Bronchial epithelial cell (primary cell): ENCODE measurements around the gene ZCCHC17. TPM values are rescaled to one million over a fixed set of nuclear protein-coding genes. Genes with fewer than 3 reads are reported as not detected.

Experiments
- DNase-seq: peaks from one replicate; pipeline ENCODE4 v3.0.0-alpha.2; 2010; ENCODE audit warnings: low read depth
- FAIRE-seq: peaks from 2 replicates; lab custom pipeline; 2011; peaks lifted over from hg19 to GRCh38; lab: Jason Lieb, UNC
- H3K27me3 ChIP-seq: 2 replicates; pipeline ENCODE4 v1.5.1; 2011; ENCODE audit warnings: low read length; ENCODE audit not compliant: control insufficient read depth, insufficient read depth
- H3K36me3 ChIP-seq: 2 replicates; pipeline ENCODE4 v1.5.1; 2011; ENCODE audit warnings: low read length; ENCODE audit not compliant: control insufficient read depth, insufficient read depth
- H3K4me3 ChIP-seq: 2 replicates; pipeline ENCODE4 v1.5.1; 2011; ENCODE audit warnings: mild to moderate bottlenecking, low read depth, low read length, control low read depth
- total RNA-seq: library from RNA; depleted of rRNA; stranded (reverse); fragments of >200 nt; gene quantifications from 2 replicates; pipeline ENCODE4 v1.2.1, GENCODE V29; 2014
- TF ChIP-seq, protein P1 (sequence below): IDR thresholded peaks from 2 replicates; pipeline ENCODE4 v1.5.1; 2011; ENCODE audit warnings: mild to moderate bottlenecking, moderate library complexity, low read length, control low read depth, inconsistent platforms; ENCODE audit not compliant: insufficient read depth, severe bottlenecking

Gene ZCCHC17
- total RNA-seq, 1 donor from 2014 or later: 35.8 TPM

- no peak for FAIRE-seq
- no peak overlapping the region for H3K4me3 ChIP-seq
Observed at GRCh38 chr1:31374511-31375196, 77.8 kb downstream of the ZCCHC17 start.

DNA sequence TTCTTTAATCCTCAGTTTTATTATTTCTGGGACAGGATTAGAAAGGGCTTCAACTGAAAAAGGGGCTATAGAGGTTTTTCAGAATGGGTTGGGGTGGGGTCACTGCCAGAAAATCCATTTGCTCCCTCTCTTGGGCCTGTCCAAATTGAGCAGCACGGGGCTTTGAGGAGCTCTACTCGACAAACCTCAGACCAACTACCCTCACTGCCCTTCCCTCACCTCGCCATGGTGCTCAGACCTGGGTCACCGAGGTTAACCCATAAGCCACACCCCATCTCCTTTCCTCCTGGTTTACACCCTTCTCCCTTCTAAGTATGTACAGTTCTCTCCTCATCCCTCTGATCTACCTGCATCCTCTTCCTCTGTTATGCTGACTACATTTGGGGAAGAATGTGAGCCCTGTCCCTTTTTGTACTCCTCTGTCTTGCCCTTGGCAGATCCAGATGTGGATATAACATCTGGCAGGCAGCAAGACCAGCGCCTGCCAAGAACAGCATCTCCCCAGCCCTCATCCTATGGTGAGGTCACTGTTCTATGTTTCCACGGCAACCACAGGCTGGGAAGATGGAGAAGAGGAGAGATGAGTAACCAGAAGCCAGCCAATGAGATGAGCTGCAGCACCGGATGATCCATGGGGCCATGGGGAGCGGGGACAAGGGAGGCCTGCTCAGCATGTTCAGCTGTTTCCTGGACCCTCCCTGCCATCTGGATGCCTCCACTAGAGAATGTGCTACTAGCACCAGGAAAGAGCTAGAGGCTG is 79.7 kb downstream of the ZCCHC17 start:
- TF ChIP-seq, protein P1, sequence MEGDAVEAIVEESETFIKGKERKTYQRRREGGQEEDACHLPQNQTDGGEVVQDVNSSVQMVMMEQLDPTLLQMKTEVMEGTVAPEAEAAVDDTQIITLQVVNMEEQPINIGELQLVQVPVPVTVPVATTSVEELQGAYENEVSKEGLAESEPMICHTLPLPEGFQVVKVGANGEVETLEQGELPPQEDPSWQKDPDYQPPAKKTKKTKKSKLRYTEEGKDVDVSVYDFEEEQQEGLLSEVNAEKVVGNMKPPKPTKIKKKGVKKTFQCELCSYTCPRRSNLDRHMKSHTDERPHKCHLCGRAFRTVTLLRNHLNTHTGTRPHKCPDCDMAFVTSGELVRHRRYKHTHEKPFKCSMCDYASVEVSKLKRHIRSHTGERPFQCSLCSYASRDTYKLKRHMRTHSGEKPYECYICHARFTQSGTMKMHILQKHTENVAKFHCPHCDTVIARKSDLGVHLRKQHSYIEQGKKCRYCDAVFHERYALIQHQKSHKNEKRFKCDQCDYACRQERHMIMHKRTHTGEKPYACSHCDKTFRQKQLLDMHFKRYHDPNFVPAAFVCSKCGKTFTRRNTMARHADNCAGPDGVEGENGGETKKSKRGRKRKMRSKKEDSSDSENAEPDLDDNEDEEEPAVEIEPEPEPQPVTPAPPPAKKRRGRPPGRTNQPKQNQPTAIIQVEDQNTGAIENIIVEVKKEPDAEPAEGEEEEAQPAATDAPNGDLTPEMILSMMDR: no peak
- no peak for FAIRE-seq
- Histone ChIP-seq H3K4me3 (no peak overlapping the region), H3K27me3 (no peaks in the 10 kb centered on the region), H3K36me3 (no peaks in the 10 kb centered on the region)
- DNase-seq: peak; percentile 59

More at GRCh38 chr1:31374511-31375196, 77.8 kb downstream of the ZCCHC17 start:
- no peak for DNase-seq
- Histone ChIP-seq H3K27me3 (no peaks in the 10 kb centered on the region), H3K36me3 (no peaks in the 10 kb centered on the region)
- TF ChIP-seq, protein P1: no peak

DNA sequence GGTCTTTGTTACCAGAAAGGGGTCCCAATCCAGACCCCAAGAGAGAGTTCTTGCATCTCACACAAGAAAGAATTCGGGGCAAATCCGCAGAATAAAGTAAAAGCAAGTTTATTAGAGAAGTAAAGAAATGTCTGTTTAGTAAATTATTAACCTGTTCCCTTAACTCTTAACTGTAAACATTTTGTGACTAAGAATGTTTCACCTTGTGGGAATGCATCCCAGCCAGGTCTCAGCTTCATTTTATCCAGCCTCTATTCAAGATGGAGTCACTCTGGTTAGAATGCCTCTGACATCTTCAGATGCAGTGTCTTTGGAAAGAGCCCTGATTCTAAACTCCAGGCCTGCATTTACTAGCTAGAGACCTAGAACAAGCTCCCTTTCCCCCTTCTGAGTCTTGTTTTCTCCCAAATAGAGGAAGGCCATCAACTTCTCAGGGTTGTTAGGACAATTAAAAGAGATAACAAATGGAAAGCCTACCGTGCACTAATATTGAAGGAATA is 80.6 kb downstream of the ZCCHC17 start:
- no peak for FAIRE-seq
- H3K36me3 ChIP-seq: no peaks in the 10 kb centered on the region
- H3K27me3 ChIP-seq: no peaks in the 10 kb centered on the region
- TF ChIP-seq, protein P1: no peak
- DNase-seq: no peak
- H3K4me3 ChIP-seq: no peak overlapping the region

GRCh38 chr1:31378001-31378400 is 81.2 kb downstream of the ZCCHC17 start:
- no peak overlapping the region for H3K4me3 ChIP-seq
- H3K27me3 ChIP-seq: no peaks in the 10 kb centered on the region
- no peaks in the 10 kb centered on the region for H3K36me3 ChIP-seq
- TF ChIP-seq, protein P1: no peak
- FAIRE-seq (peak; percentile 7), DNase-seq (no peak)

DNA sequence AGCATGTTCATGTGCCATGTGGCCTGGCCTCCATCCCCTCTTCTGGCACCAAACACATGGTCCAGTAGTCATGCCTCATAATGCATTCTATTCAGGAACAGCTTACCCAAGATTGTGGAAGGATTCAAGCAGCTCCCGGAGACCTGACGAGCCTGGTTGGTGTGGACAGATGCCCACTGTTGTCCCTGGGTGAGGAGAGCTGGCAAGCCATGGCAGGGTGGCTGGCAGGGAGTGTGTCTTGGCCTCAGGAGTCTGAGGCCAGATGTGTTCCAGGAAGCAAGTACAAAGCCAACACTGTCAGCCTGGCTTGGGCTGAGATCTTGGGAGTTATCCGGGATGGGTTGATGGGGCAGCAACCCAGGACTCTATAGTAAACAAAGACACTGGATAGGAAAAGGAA is 83.3 kb downstream of the ZCCHC17 start:
- FAIRE-seq: peak; percentile 55
- no peak for DNase-seq
- no peak overlapping the region for H3K4me3 ChIP-seq
- TF ChIP-seq, protein P1: no peak
- H3K36me3 ChIP-seq: no peaks in the 10 kb centered on the region
- no peaks in the 10 kb centered on the region for H3K27me3 ChIP-seq
